ENCODE measurements around the gene ECE2. TPM values are rescaled to one million over a fixed set of nuclear protein-coding genes. Genes with fewer than 3 reads are reported as not detected.
A peak's percentile ranks its signal among the peaks of the same experiment; 100 is the strongest.

Gene ECE2
- under 1 TPM in 1 of 10 donors, not detected in 9; 0.16 TPM for polyA plus RNA-seq (ENCODE audit: insufficient read length in 10 of 10)
- long read RNA-seq, donor 1, result 0 reads
- long read RNA-seq, donor 2, result 0 reads
- long read RNA-seq, donor 3, result 0 reads
- long read RNA-seq, donor 4, result 0 reads
- long read RNA-seq, donor 5, result 0 reads
- long read RNA-seq, donor 6, result 0 reads
- long read RNA-seq, donor 7, result 0 reads
- long read RNA-seq, donor 8, result 0 reads
- long read RNA-seq, donor 9, result 0 reads

- no peak for DNase-seq
Measured at GRCh38 chr3:184275961-184276910, at the start of gene ECE2. Gene ECE2 (plus strand): TSS chr3:184276022. CDS start chr3:184276154, 132 bp downstream.

GRCh38 chr3:184227481-184227935 is 48.3 kb upstream of the ECE2 start:
- peak in 1 of 3 donors; percentile 11 for DNase-seq

DNA sequence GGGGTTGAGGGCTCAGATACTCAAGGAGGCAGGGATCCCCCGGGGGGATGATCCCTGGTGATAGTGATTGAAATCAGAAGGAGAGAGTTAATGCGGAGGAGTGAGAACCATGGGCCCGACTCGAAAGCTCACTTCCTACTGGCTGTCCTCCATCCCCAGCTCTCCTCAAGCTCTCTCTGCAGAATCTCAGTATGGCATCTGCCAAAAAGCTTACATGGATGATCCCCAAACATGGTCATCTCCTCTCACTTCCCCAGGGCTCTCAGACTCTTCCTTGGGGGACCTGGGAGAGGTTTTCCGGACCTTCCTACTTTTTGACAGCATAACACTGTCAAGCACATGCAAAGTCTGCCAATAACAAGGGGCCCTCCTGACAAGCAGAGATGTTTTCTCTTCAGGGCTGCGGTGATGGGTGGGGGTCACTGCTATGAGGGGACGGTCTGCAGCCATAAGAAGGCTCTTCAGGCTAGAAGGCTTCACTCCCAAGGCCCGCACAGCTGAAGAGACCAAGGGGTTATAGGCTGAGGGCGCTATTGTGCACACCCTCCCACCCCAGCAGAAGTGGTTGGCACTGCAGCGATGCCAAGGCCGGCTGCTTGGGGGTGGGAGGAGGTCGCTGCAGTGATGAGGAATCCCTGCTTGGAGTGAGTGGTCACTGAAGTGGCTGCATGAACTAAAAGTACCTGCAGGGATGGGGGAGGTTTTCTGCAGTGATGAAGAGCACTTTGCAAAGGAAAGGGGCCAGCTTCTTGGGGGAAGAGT is 47.3 kb upstream of the ECE2 start:
- DNase-seq, result no peak

DNA sequence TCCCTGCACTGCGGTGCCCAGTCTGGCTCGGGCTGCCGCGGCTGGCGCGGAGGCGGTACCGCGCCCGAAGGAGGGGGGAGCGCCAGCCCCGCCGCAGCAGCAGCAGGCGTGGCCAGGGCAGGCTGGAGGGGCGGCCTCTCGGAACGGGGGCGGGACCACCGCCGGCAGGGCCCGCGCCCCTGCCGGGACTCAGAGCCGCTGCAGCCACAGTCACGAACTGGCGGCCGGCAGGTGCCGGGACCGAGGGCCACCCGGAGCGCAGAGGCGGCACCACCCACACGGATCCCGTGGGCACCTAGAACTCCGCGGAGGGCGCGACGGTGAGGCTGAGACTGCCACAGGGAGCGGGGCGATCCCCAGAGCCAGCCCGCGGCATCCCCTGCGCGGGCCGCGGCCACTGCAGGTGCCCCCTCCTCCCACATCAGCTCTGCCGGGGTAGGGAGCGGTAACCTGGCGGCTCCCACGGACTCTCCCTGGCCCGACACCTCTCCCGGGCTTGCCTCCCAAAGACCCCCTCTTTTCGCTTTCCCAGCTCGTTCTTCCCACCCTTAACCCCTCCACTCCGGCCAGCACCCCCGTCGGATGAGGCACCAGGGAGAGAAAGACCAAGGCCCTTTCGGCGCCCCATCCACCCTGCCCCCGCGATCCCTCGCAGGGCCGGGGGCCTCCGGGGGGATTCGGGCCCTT is 46.3 kb upstream of the ECE2 start, which contains the start of gene VWA5B2:
Gene VWA5B2 (plus strand): TSS at position 192 of the 687 bp plus-strand sequence. CDS start 944 bp downstream, outside the sequence.
- DNase-seq, result peak in 2 of 3 donors; percentile 42 to 68

DNA sequence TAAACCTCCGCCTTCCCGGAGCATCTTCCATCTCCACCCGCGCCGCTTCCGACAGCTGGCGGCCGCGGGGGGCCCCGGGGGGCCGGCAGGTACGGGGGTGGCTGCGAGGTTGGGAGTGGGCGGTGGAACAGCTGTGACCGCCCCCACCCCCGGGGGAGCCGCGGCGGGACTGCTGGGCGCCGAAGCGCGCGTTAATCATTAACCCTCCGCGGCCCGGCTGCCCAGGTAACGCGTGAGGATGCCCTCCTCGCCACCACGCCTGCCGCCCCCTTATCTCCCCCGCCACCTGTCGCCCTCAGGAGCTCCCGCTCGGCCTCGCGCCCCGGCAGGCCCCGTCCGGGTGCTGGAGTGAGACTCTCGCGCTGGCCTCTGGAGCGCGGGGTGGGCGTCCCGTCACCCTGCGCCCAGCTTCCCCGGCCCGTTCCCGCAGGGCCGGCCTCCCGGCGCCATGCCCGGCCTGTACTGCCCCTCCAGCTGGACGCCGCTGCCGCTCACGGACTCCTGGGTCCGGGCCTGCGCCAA is 45.7 kb upstream of the ECE2 start:
- DNase-seq, result peak in 1 of 3 donors; percentile 7

- DNase-seq, result peak in 1 of 3 donors; percentile 7
Measured at GRCh38 chr3:184230603-184231528, 45.0 kb upstream of the ECE2 start.

DNA sequence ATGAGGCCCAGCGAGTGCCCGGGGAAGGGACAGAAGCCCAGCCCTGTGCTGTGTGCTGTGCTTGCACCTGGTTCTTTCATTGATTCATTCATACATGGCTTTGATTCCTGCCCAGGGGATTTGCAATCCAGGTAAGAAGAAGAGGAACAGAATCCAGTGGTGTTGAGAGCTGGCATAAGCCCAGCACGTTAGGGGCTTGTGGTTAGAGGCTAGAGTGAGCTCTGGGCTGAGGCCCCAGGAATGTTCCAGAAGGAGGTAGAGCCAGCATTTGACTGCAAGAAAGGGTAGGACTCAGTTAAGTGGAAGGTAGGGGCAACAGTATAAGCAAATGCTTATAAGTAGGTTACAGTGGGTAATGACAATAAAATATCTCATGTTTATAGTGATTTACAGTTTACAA is 44.2 kb upstream of the ECE2 start:
- no peak for DNase-seq

- no peak for DNase-seq
Measured at GRCh38 chr3:184233127-184233843, 42.5 kb upstream of the ECE2 start.

DNA sequence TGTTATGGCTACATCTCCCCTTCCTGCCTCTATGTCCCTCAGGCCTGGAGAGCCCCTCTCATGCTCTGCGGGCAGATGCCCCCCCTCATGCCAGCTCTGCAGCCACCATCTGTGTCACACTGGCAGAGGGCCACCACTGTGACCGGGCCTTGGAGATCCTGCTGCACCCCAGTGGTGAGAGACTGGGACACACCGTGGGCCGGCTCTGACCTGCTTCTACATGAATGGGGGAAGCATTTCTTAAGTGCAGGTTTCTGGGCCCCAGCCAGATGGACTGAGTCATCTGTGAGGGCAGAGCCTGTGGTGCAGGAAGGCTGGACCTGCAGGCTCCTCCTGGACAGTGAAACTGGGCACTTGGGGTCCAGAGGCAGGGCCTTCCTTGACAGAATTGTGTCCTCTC is 41.6 kb upstream of the ECE2 start:
- no peak for DNase-seq

- DNase-seq, result no peak
Measured at GRCh38 chr3:184234671-184235380, 41.0 kb upstream of the ECE2 start.

- DNase-seq, result no peak
Measured at GRCh38 chr3:184235381-184236032, 40.3 kb upstream of the ECE2 start.

- no peak for DNase-seq
Measured at GRCh38 chr3:184236033-184236410, 39.8 kb upstream of the ECE2 start.

GRCh38 chr3:184236636-184237035 is 39.2 kb upstream of the ECE2 start:
- DNase-seq, result no peak

DNA sequence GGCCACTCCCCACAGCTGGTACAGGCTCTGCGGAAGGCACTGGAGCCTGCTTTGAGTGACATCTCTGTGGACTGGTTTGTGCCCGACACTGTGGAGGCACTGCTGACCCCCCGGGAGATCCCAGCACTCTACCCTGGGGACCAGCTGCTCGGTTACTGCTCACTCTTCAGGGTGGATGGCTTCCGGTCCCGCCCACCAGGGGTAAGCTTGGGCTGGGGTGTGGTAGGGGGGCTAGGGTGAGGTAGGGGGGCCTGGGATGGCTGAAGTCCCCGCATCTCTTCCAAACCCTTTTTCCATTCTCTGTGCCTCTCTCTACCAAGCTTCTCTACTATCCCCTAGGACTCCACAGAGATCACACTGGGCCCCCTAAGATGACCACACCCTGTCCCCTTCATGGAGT is 38.6 kb upstream of the ECE2 start:
- DNase-seq, result no peak

GRCh38 chr3:184237807-184238206 is 38.0 kb upstream of the ECE2 start:
- DNase-seq, result no peak

GRCh38 chr3:184238246-184238818 is 37.5 kb upstream of the ECE2 start:
- DNase-seq, result no peak

GRCh38 chr3:184239221-184239620 is 36.6 kb upstream of the ECE2 start:
- DNase-seq, result no peak

DNA sequence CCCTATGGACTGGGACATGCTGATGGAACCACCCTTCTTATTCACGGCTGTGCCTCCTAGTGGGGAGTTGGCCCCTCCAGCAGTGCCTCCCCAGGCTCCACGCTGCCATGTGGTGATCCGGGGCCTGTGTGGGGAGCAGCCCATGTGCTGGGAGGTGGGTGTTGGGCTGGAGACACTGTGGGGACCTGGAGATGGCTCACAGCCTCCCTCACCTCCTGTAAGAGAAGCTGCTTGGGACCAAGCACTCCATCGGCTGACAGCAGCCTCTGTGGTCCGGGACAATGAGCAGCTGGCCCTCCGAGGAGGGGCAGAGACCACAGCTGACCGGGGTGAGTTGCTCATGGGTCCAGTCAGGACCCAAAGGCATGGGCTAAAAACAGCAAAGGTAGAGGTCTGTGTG is 36.1 kb upstream of the ECE2 start:
- no peak for DNase-seq
